Measurements from ENCODE around the gene AK5.
"Not testable (repeated sequence)": the region's sequence is repeated elsewhere in the genome, so short reads cannot be mapped to it uniquely, and the experiment has no call there.

The AK5 gene

DNA sequence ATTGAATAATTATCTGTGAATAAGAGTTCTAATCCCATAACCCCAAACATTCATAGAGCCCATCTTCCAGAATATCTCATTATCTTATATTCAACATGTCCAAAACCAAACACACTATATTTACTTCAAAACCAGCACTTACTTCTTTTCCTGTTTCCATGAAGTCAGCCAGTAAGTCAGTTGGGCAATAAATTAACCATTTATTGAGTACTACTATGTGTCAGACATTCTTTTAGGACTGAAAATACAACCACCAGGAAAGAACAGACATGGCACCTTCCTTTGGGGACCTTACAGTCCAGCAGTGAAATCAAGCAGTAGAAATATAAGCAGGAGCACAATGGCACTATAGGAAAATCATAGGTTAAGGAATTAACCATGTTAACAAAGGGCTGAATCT lies 8.8 kb downstream of the AK5 start:
- Histone ChIP-seq H3K4me1 (ENCODE audit: insufficient read depth, low read length) (no peaks in the 10 kb centered on the region), H3K27me3 (ENCODE audit: insufficient read depth, low read length) (no peaks in the 10 kb centered on the region), H3K4me3 (ENCODE audit: low read length) (no peak overlapping the region), H3K9me3 (ENCODE audit: insufficient read depth, low read depth, low read length) (no peaks in the 10 kb centered on the region), H3K27ac (ENCODE audit: low read length) (no peak overlapping the region), H3K9ac (ENCODE audit: low read depth, low read length) (no peak overlapping the region), H3K36me3 (ENCODE audit: insufficient read depth, low read depth, low read length) (no peaks in the 10 kb centered on the region)

- no peaks in the 10 kb centered on the region for H3K9me3 ChIP-seq (ENCODE audit: insufficient read depth, low read depth, low read length)
- no peak overlapping the region for H3K27ac ChIP-seq (ENCODE audit: low read length)
- no peaks in the 10 kb centered on the region for H3K4me1 ChIP-seq (ENCODE audit: insufficient read depth, low read length)
- no peaks in the 10 kb centered on the region for H3K27me3 ChIP-seq (ENCODE audit: insufficient read depth, low read length)
- H3K9ac ChIP-seq (ENCODE audit: low read depth, low read length): no peak overlapping the region
- no peak overlapping the region for H3K4me3 ChIP-seq (ENCODE audit: low read length)
- H3K36me3 ChIP-seq (ENCODE audit: insufficient read depth, low read depth, low read length): no peaks in the 10 kb centered on the region
Observed at GRCh38 chr1:77292551-77292950, 10.7 kb downstream of the AK5 start.

DNA sequence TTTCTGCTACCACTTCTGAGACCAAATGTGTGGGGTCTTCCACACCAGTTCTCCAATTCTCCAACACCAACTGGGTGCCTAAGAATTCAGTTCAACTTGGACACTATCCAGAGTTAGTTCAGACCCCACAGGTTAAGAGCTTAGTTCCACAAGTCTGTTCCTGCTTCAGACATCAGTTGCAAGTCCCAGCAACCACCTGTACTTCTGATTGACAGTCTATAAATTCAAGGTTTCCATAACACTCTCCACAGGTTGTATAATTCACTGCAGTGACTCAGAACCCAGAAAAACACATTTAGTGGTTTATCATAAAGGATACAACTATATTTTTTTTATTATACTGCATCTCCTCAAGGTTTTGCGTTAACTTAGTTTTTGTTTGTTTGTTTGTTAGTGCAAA lies 18.7 kb downstream of the AK5 start:
- no peaks in the 10 kb centered on the region for H3K4me1 ChIP-seq (ENCODE audit: insufficient read depth, low read length)
- H3K36me3 ChIP-seq (ENCODE audit: insufficient read depth, low read depth, low read length): no peaks in the 10 kb centered on the region
- H3K9ac ChIP-seq (ENCODE audit: low read depth, low read length): no peak overlapping the region
- no peaks in the 10 kb centered on the region for H3K9me3 ChIP-seq (ENCODE audit: insufficient read depth, low read depth, low read length)
- H3K27me3 ChIP-seq (ENCODE audit: insufficient read depth, low read length): no peaks in the 10 kb centered on the region
- no peak overlapping the region for H3K27ac ChIP-seq (ENCODE audit: low read length)
- no peak overlapping the region for H3K4me3 ChIP-seq (ENCODE audit: low read length)

GRCh38 chr1:77303387-77303786 lies 21.6 kb downstream of the AK5 start:
- Histone ChIP-seq H3K9me3 (ENCODE audit: insufficient read depth, low read depth, low read length) (no peaks in the 10 kb centered on the region), H3K27me3 (ENCODE audit: insufficient read depth, low read length) (no peaks in the 10 kb centered on the region), H3K4me1 (ENCODE audit: insufficient read depth, low read length) (no peaks in the 10 kb centered on the region), H3K9ac (ENCODE audit: low read depth, low read length) (no peak overlapping the region), H3K36me3 (ENCODE audit: insufficient read depth, low read depth, low read length) (no peaks in the 10 kb centered on the region), H3K4me3 (ENCODE audit: low read length) (no peak overlapping the region), H3K27ac (ENCODE audit: low read length) (no peak overlapping the region)

- Histone ChIP-seq H3K4me3 (ENCODE audit: low read length) (no peak overlapping the region), H3K9ac (ENCODE audit: low read depth, low read length) (no peak overlapping the region), H3K9me3 (ENCODE audit: insufficient read depth, low read depth, low read length) (no peaks in the 10 kb centered on the region), H3K27ac (ENCODE audit: low read length) (no peak overlapping the region), H3K4me1 (ENCODE audit: insufficient read depth, low read length) (no peaks in the 10 kb centered on the region), H3K27me3 (ENCODE audit: insufficient read depth, low read length) (no peaks in the 10 kb centered on the region), H3K36me3 (ENCODE audit: insufficient read depth, low read depth, low read length) (no peaks in the 10 kb centered on the region)
Observed at GRCh38 chr1:77308889-77309621, 27.2 kb downstream of the AK5 start.

GRCh38 chr1:77310924-77311323 lies 29.1 kb downstream of the AK5 start:
- Histone ChIP-seq H3K4me1 (ENCODE audit: insufficient read depth, low read length) (no peaks in the 10 kb centered on the region), H3K9me3 (ENCODE audit: insufficient read depth, low read depth, low read length) (no peaks in the 10 kb centered on the region), H3K4me3 (ENCODE audit: low read length) (no peak overlapping the region), H3K9ac (ENCODE audit: low read depth, low read length) (no peak overlapping the region), H3K27me3 (ENCODE audit: insufficient read depth, low read length) (no peaks in the 10 kb centered on the region), H3K27ac (ENCODE audit: low read length) (no peak overlapping the region), H3K36me3 (ENCODE audit: insufficient read depth, low read depth, low read length) (no peaks in the 10 kb centered on the region)

GRCh38 chr1:77312364-77312763 lies 30.5 kb downstream of the AK5 start:
- not testable (repeated sequence) for H3K27ac ChIP-seq (ENCODE audit: low read length)

DNA sequence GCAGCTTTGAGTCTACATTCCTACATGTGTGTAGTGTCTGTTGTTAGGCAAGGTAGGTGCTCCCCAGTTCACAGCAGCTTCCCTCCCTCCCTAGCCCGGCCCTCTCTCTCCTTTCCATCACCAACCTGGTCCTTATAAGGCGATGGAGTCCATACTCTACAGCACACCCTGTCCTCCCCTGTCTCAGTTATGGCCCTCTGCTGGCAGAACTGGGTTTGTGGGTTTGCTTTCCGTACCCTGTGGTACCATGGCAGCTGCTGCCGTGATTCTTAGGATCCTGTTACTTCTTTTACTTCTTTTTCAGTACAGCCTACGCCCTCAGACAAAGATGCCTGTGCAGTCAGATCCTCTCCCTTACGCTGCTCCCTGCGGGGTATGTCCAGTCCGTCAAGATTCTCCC lies 31.7 kb downstream of the AK5 start:
- no peaks in the 10 kb centered on the region for H3K27me3 ChIP-seq (ENCODE audit: insufficient read depth, low read length)
- H3K9ac ChIP-seq (ENCODE audit: low read depth, low read length): no peak overlapping the region
- H3K4me3 ChIP-seq (ENCODE audit: low read length): no peak overlapping the region
- H3K36me3 ChIP-seq (ENCODE audit: insufficient read depth, low read depth, low read length): no peaks in the 10 kb centered on the region
- no peak overlapping the region for H3K27ac ChIP-seq (ENCODE audit: low read length)
- no peaks in the 10 kb centered on the region for H3K9me3 ChIP-seq (ENCODE audit: insufficient read depth, low read depth, low read length)
- H3K4me1 ChIP-seq (ENCODE audit: insufficient read depth, low read length): no peaks in the 10 kb centered on the region

More at GRCh38 chr1:77312364-77312763, 30.5 kb downstream of the AK5 start:
- H3K9me3 ChIP-seq (ENCODE audit: insufficient read depth, low read depth, low read length); H3K4me1 ChIP-seq (ENCODE audit: insufficient read depth, low read length); H3K4me3 ChIP-seq (ENCODE audit: low read length); H3K36me3 ChIP-seq (ENCODE audit: insufficient read depth, low read depth, low read length); H3K27me3 ChIP-seq (ENCODE audit: insufficient read depth, low read length); H3K9ac ChIP-seq (ENCODE audit: low read depth, low read length): not testable (repeated sequence)

GRCh38 chr1:77316006-77316405 lies 34.2 kb downstream of the AK5 start:
- no peaks in the 10 kb centered on the region for H3K27me3 ChIP-seq (ENCODE audit: insufficient read depth, low read length)
- no peak overlapping the region for H3K4me3 ChIP-seq (ENCODE audit: low read length)
- no peaks in the 10 kb centered on the region for H3K36me3 ChIP-seq (ENCODE audit: insufficient read depth, low read depth, low read length)

DNA sequence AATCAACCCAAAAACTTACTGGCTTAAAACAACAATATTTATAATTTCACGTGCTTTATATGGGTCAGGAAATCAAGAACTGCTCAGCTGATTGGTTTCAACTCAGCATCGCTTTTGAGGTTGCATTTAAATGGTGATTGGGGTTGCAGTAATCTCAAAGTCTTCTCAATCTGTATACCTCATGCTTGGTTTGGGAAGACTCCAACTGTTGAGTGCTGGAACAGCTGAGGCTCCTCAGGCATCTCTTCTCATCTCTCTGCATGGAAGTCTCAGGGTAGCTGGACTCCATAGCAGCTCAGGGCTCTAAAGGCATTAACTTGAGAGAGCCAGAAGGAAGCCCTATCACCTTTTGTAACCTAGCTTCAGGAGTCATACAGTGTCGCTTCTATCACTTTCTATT lies 35.1 kb downstream of the AK5 start:
- Histone ChIP-seq H3K4me1 (ENCODE audit: insufficient read depth, low read length) (no peaks in the 10 kb centered on the region), H3K4me3 (ENCODE audit: low read length) (no peak overlapping the region), H3K9me3 (ENCODE audit: insufficient read depth, low read depth, low read length) (no peaks in the 10 kb centered on the region), H3K27ac (ENCODE audit: low read length) (no peak overlapping the region), H3K9ac (ENCODE audit: low read depth, low read length) (no peak overlapping the region), H3K27me3 (ENCODE audit: insufficient read depth, low read length) (no peaks in the 10 kb centered on the region), H3K36me3 (ENCODE audit: insufficient read depth, low read depth, low read length) (no peaks in the 10 kb centered on the region)

More at GRCh38 chr1:77316006-77316405, 34.2 kb downstream of the AK5 start:
- Histone ChIP-seq H3K9ac (ENCODE audit: low read depth, low read length) (no peak overlapping the region), H3K9me3 (ENCODE audit: insufficient read depth, low read depth, low read length) (no peaks in the 10 kb centered on the region), H3K4me1 (ENCODE audit: insufficient read depth, low read length) (no peaks in the 10 kb centered on the region), H3K27ac (ENCODE audit: low read length) (no peak overlapping the region)

DNA sequence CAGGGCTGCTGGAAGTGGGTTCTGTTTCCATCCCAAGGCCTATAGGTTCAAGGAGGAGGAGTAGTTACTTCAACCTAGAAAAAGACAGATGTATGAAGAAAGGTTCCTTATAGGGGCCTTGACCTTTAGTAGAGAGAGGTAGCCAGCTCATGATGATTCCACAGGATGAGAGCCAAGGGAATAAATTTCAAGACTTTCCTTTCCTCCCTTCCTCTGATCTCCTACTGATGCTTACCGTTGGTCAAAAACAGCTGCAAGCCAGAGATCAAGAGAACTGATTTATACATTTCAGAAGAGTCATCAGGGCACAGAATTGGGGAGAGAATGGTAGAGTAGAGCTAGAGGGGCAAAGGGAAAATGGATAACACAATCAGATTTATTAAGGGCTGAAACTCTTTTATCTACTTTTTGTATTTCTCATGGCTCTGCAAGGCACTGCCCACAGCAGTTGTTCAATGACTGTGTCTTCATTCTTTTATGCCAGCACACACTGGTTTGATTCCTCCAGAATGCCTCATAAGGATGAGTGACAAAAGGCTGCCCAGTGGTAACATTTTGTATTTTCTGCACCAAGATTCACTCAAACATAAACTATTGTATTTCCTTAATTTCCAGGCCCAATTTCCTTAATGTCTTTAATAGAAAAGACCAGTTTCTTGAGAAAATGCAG lies 37.4 kb downstream of the AK5 start:
- H3K9ac ChIP-seq (ENCODE audit: low read depth, low read length): no peak overlapping the region
- no peaks in the 10 kb centered on the region for H3K27me3 ChIP-seq (ENCODE audit: insufficient read depth, low read length)
- no peaks in the 10 kb centered on the region for H3K9me3 ChIP-seq (ENCODE audit: insufficient read depth, low read depth, low read length)
- H3K36me3 ChIP-seq (ENCODE audit: insufficient read depth, low read depth, low read length): no peaks in the 10 kb centered on the region
- H3K4me3 ChIP-seq (ENCODE audit: low read length): no peak overlapping the region
- H3K27ac ChIP-seq (ENCODE audit: low read length): no peak overlapping the region
- H3K4me1 ChIP-seq (ENCODE audit: insufficient read depth, low read length): peaks cover 7% of the 10 kb centered on the region; the same call in 1 of the 2 replicates
